Spleen (tissue), 11 donors: ENCODE results near the gene RANBP17. TPM values are rescaled to one million over a fixed set of nuclear protein-coding genes. Genes with fewer than 3 reads are reported as not detected.

Experiments used
- DNase-seq: peaks from one replicate; pipeline ENCODE4 v3.0.0-alpha.2; 2020
- H3K27ac ChIP-seq, 8 donors: fragments of 200-600 bp; sonication (generic) in 7 of 8; 1 replicate in 4 of 8; 2 replicates in 4 of 8; pipeline versions ENCODE4 v1.5.0 to v1.8.0; 2016 to 2021; ENCODE audit warnings: inconsistent platforms in 4 of 8, mild to moderate bottlenecking in 4 of 8, moderate library complexity in 1 of 8
- H3K27me3 ChIP-seq, 7 donors: fragments of 200-600 bp; sonication (generic) in 6 of 7; replicated peaks in 1 of 7; 1 replicate in 4 of 7; 2 replicates in 3 of 7; pipeline versions ENCODE4 v1.5.0 to v1.8.0; 2016 to 2021; ENCODE audit warnings: inconsistent platforms in 3 of 7, mild to moderate bottlenecking in 1 of 7
- H3K36me3 ChIP-seq, 6 donors: fragments of 200-600 bp; sonication (generic) in 5 of 6; 1 replicate in 4 of 6; 2 replicates in 2 of 6; pipeline versions ENCODE4 v1.5.0 to v1.8.0; 2016 to 2021; ENCODE audit warnings: inconsistent platforms in 2 of 6
- H3K4me1 ChIP-seq, 6 donors: fragments of 200-600 bp; sonication (generic) in 5 of 6; 1 replicate in 3 of 6; 2 replicates in 3 of 6; pipeline versions ENCODE4 v1.5.0 to v1.8.0; 2016 to 2021; ENCODE audit warnings: inconsistent platforms in 3 of 6
- H3K4me3 ChIP-seq, 8 donors: fragments of 200-600 bp; sonication (generic) in 7 of 8; 1 replicate in 4 of 8; 2 replicates in 4 of 8; pipeline versions ENCODE4 v1.5.0 to v1.8.0; 2016 to 2021; ENCODE audit warnings: inconsistent platforms in 4 of 8, mild to moderate bottlenecking in 4 of 8, moderate library complexity in 2 of 8
- H3K9me3 ChIP-seq, 8 donors: fragments of 200-600 bp; sonication (generic) in 7 of 8; 1 replicate in 4 of 8; 2 replicates in 4 of 8; pipeline versions ENCODE4 v1.5.0 to v1.8.0; 2016 to 2021; ENCODE audit warnings: inconsistent platforms in 4 of 8
- POLR2A ChIP-seq, 3 donors: fragments of 450-650 bp; IDR thresholded peaks; one replicate each; pipeline ENCODE4 v1.5.1; 2017; ENCODE audit warnings: antibody characterized with exemption in 3 of 3, mild to moderate bottlenecking in 1 of 3
- POLR2AphosphoS5 ChIP-seq, 3 donors: sonication (generic); formaldehyde crosslinking; IDR thresholded peaks; one replicate each; pipeline ENCODE4 v1.5.1; 2017; ENCODE audit warnings: antibody characterized with exemption in 3 of 3
- WGBS, 5 donors: extraction: QIAGEN DNeasy Blood & Tissue Kit in 3 of 5; methylation state at CpG; one replicate each; pipeline versions ENCODE4 v1.1.5 to v1.1.7; 2013 to 2018; 5-methylcytosine and 5-hydroxymethylcytosine counted together
- intact Hi-C: fragments of 100-400 bp; cut with DNase I; formaldehyde crosslinking; loops from one replicate; pipeline ENCODE4 v1.15.0; 2023; ENCODE audit warnings: low total_unique reads
- polyA plus RNA-seq, 3 donors: library from polyadenylated mRNA; stranded (reverse); fragments of 200-250 nt; gene quantifications; one replicate each; pipeline ENCODE4 v1.2.1, GENCODE V29; 2013
- total RNA-seq, 7 donors: library from RNA; depleted of rRNA in 3 of 7; stranded (reverse); fragments of >200 nt in 3 of 7; fragmentation: NEBNext Ultra II Directional in 4 of 7; extraction: Animal tissue kit (Norgen Biotek cat#: 25700) in 4 of 7; gene quantifications; one replicate each; pipeline versions ENCODE4 v1.1.0 to v1.2.1, GENCODE V29; 2016 to 2021
- TF ChIP-seq, protein P1 (sequence below), 11 experiments: fragments of 200-600 bp in 7 of 11; fragments of 450-650 bp in 4 of 11; sonication (generic) in 4 of 11; IDR thresholded peaks in 8 of 11; conservative IDR thresholded peaks in 3 of 11; 1 replicate in 7 of 11; 2 replicates in 4 of 11; pipeline versions ENCODE4 v1.4.0 to v1.8.0; 2016 to 2021; ENCODE audit warnings: antibody characterized with exemption in 11 of 11, inconsistent platforms in 4 of 11, mild to moderate bottlenecking in 1 of 11
- donor health status: healthy with polysubstance abuse.
- donor health status: DM: no; HTN: no; CAD: no; lungs with moderate emphysema.
- donor health status: DM: no; HTN: no; CAD: no.
- donor health status: Bipolar disorder and iron deficiency.
- donor health status: healthy.
- donor health status: DM: no; HTN: no; CAD: no.
- donor health status: DM: yes; HTN: yes; CAD: no.

Gene RANBP17
- total and polyA plus RNA-seq, 10 donors, result 0.56 to 6.6 (median 3.4) TPM

DNA sequence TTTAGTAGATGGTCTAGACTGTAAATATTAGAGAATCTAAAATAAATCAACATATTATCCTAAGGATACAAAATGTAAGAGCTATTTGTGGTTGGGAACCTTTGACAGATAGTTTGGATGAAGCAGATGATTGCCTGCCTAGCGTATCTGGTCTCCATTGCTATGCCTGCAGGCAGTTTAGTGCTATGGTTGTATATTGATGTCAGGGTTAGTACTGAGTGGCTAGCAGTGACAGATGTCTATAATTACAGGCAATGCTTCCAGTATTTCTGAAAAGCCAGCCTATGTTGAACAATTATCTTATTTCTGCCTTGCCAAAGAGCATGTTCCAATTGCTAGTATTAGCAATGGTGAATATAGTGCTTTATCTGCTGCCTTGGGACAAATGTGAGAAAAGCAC is 296.0 kb downstream of the RANBP17 start:
- DNase-seq, result no peak
- intact Hi-C loops, result no loop called here
- TF ChIP-seq POLR2A (IDR thresholded peaks at IDR 0.05), result no peak
- TF ChIP-seq POLR2AphosphoS5 (IDR thresholded peaks at IDR 0.05), result no peak
- no peak overlapping the region for H3K27ac ChIP-seq
- WGBS, 5 donors, result 75 to 97% (median 90%) methylated on average over 1 of the region's 1 CpG
- H3K27me3 ChIP-seq, result no peaks in the 10 kb centered on the region
- no peaks in the 10 kb centered on the region for H3K36me3 ChIP-seq
- no peaks in the 10 kb centered on the region for H3K9me3 ChIP-seq
- H3K4me3 ChIP-seq, result no peak overlapping the region
- H3K4me1 ChIP-seq, result peaks cover 0 to 7% (median 0%) of the 10 kb centered on the region in 6 donors

DNA sequence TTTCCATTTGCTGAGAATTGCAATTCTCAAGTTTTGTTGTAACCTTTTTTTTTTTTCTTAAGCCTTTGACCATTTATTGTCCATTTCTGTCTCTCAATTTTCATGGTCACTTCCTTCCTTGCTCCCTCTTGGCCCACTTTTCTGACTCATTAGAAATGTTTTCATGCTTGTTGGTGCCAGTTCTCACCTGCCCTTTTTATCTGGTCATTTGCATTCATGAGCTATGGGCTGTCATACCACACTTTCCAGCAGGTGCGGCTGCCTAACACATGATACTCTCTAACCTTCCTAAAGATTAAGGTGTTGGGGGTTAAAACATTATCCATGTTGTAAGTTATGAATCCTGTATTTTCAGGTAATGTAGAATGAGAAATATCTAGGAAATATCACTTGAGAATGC is 296.8 kb downstream of the RANBP17 start:
- H3K4me3 ChIP-seq, result no peak overlapping the region
- peaks cover 0 to 7% (median 0%) of the 10 kb centered on the region in 6 donors for H3K4me1 ChIP-seq
- no peak overlapping the region for H3K27ac ChIP-seq
- 93 to 100% (median 96%) methylated on average over 1 of the region's 1 CpG for WGBS, 5 donors
- H3K9me3 ChIP-seq, result no peaks in the 10 kb centered on the region
- no peaks in the 10 kb centered on the region for H3K27me3 ChIP-seq
- intact Hi-C loops, result no loop called here
- TF ChIP-seq, protein P1, sequence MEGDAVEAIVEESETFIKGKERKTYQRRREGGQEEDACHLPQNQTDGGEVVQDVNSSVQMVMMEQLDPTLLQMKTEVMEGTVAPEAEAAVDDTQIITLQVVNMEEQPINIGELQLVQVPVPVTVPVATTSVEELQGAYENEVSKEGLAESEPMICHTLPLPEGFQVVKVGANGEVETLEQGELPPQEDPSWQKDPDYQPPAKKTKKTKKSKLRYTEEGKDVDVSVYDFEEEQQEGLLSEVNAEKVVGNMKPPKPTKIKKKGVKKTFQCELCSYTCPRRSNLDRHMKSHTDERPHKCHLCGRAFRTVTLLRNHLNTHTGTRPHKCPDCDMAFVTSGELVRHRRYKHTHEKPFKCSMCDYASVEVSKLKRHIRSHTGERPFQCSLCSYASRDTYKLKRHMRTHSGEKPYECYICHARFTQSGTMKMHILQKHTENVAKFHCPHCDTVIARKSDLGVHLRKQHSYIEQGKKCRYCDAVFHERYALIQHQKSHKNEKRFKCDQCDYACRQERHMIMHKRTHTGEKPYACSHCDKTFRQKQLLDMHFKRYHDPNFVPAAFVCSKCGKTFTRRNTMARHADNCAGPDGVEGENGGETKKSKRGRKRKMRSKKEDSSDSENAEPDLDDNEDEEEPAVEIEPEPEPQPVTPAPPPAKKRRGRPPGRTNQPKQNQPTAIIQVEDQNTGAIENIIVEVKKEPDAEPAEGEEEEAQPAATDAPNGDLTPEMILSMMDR (IDR thresholded peaks at IDR 0.05 in 8 of 11, conservative IDR thresholded peaks at IDR 0.05 in 3 of 11), result no peak
- TF ChIP-seq POLR2A (IDR thresholded peaks at IDR 0.05), result no peak
- TF ChIP-seq POLR2AphosphoS5 (IDR thresholded peaks at IDR 0.05), result no peak
- no peak for DNase-seq
- no peaks in the 10 kb centered on the region for H3K36me3 ChIP-seq

GRCh38 chr5:171162165-171162564 is 300.3 kb downstream of the RANBP17 start:
- TF ChIP-seq POLR2A (IDR thresholded peaks at IDR 0.05) (no peak), POLR2AphosphoS5 (IDR thresholded peaks at IDR 0.05) (no peak)
- TF ChIP-seq, protein P1 (IDR thresholded peaks at IDR 0.05 in 8 of 11, conservative IDR thresholded peaks at IDR 0.05 in 3 of 11), result no peak

GRCh38 chr5:171162596-171162995 is 300.8 kb downstream of the RANBP17 start:
- intact Hi-C loops, result no loop called here
- TF ChIP-seq, protein P1 (IDR thresholded peaks at IDR 0.05 in 8 of 11, conservative IDR thresholded peaks at IDR 0.05 in 3 of 11), result no peak
- TF ChIP-seq POLR2A (IDR thresholded peaks at IDR 0.05), result no peak
- TF ChIP-seq POLR2AphosphoS5 (IDR thresholded peaks at IDR 0.05), result no peak
- no peak for DNase-seq
- 55 to 83% (median 67%) methylated on average over 1 of the region's 1 CpG for WGBS, 5 donors
- Histone ChIP-seq H3K4me1 (no peaks in the 10 kb centered on the region), H3K36me3 (no peaks in the 10 kb centered on the region), H3K9me3 (no peaks in the 10 kb centered on the region), H3K27me3 (no peaks in the 10 kb centered on the region), H3K27ac (no peak overlapping the region), H3K4me3 (no peak overlapping the region)

More at GRCh38 chr5:171162165-171162564, 300.3 kb downstream of the RANBP17 start:
- H3K4me3 ChIP-seq, result no peak overlapping the region
- no peak overlapping the region for H3K27ac ChIP-seq
- DNase-seq, result no peak
- H3K9me3 ChIP-seq, result no peaks in the 10 kb centered on the region
- H3K27me3 ChIP-seq, result no peaks in the 10 kb centered on the region
- intact Hi-C loops, result no loop called here
- no peaks in the 10 kb centered on the region for H3K36me3 ChIP-seq
- no peaks in the 10 kb centered on the region for H3K4me1 ChIP-seq
- 92 to 100% (median 95%) methylated on average over 1 of the region's 1 CpG for WGBS, 5 donors

GRCh38 chr5:171166766-171167165 is 304.9 kb downstream of the RANBP17 start:
- H3K27me3 ChIP-seq, result no peaks in the 10 kb centered on the region
- H3K36me3 ChIP-seq, result no peaks in the 10 kb centered on the region
- no peak overlapping the region for H3K27ac ChIP-seq
- H3K9me3 ChIP-seq, result no peaks in the 10 kb centered on the region
- no peaks in the 10 kb centered on the region for H3K4me1 ChIP-seq
- DNase-seq, result no peak
- no peak overlapping the region for H3K4me3 ChIP-seq
- intact Hi-C loops, result no loop called here
- TF ChIP-seq, protein P1 (IDR thresholded peaks at IDR 0.05 in 8 of 11, conservative IDR thresholded peaks at IDR 0.05 in 3 of 11), result no peak
- TF ChIP-seq POLR2A (IDR thresholded peaks at IDR 0.05) (no peak), POLR2AphosphoS5 (IDR thresholded peaks at IDR 0.05) (no peak)
